Epithelial cell of proximal tubule (primary cell): ENCODE results near the gene CYP24A1. TPM values are rescaled to one million over a fixed set of nuclear protein-coding genes. Genes with fewer than 3 reads are reported as not detected.

Source experiments
- DNase-seq: peaks from one replicate; pipeline ENCODE4 v3.0.0-alpha.2; 2011; ENCODE audit warnings: low read depth
- H3K4me3 ChIP-seq: 2 replicates; pipeline ENCODE4 v1.5.1; 2011; ENCODE audit warnings: low read depth, mild to moderate bottlenecking, low read length
- CTCF ChIP-seq: conservative IDR thresholded peaks from 2 replicates; pipeline ENCODE4 v1.5.1; 2012; ENCODE audit warnings: low read depth, mild to moderate bottlenecking, low read length
- total RNA-seq: library from RNA; depleted of rRNA; stranded (reverse); fragments of >200 nt; gene quantifications from 2 replicates; pipeline ENCODE4 v1.2.3, GENCODE V29; 2015

The CYP24A1 gene
- total RNA-seq, 1 donor from 2014 or later: 1.5 TPM

DNA sequence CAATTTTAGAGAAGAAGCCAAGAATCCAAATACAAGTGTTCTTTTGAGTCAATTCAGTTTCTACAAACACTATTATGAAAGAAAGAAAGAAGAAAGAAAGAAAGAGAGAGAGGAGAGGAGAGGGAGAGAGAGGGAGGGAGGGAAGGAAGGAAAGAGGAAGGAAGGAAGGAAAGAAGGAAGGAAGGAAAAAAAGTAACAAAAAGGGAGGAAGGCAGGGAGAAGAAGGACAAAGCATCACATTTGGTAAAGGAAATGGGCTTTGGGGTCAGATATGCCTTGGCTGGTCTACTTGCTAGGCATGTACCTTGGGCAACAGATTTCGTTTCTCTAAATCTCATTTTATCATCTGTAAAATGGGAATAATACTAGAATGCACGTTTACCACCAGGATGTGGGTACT lies 54.0 kb downstream of the CYP24A1 start:
- no peak for DNase-seq
- no peak overlapping the region for H3K4me3 ChIP-seq
- no peak for TF ChIP-seq CTCF

DNA sequence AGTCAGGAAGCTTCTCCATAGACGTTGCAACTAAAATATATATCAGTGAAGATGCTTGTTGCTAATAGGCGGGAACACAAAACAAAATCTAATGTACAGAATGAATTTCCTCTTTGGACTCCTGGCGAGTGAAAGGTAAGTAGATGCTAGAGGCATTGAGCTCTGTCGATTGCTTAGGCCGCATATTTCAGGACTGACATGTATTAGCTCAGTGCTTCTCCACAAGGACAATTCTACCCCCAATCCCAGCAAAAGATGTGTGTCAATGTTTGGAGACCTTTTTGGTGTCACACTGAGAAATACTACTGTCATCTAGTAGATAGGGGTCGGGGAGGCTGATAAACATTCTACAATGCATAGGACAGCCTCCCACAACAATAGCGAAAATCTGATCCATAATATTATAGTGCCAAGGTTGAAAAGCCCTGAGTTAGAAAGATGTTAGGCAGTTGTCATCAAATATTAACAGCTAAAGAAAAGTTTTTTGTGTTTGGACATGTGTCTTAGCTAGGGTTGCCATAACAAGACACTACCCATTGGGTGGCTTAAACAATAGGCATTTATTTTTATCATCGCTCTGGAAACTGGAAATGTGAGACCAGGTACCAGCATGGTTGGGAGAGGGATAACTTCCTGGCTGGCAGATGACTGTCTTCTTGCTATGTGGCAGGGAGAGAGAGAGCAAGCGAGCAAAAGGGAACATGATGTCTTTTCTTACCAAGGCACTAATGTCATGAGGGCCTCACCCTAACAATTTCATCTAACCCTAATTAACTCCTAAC lies 55.4 kb downstream of the CYP24A1 start:
- TF ChIP-seq CTCF: no peak
- DNase-seq: no peak
- no peak overlapping the region for H3K4me3 ChIP-seq

DNA sequence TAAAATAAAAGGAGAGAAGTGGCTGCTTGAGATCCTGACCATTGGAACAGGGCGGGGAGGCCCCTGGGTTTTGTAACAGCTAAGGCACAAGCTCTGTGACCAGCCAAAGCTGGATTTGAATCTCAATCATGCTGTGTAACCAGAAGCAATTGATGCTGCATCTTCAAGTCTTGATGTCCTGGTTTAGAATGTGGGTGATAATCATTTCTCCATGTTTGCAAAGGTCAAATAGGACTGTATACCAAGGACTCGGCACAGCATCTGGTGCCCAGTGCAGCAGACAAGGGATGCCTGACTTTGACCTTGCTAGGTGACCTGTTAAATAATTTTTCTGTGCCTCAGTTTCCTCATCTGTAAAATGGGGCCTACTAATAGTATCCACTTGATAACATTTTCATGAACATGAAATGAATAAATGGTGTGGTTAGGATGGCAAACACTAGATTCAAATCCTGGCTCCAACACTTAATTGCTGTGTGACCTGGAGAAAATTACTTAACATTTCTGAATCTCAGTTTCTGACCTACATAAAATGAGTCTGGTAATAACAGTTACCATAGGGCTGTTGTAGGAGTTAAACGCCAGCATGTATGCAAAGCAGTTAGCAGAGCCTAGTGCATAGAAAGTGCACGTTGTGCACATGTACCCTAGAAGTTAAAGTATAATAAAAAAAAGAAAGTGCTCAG lies 57.1 kb downstream of the CYP24A1 start:
- no peak for DNase-seq
- TF ChIP-seq CTCF: no peak
- H3K4me3 ChIP-seq: no peak overlapping the region

- H3K4me3 ChIP-seq: no peak overlapping the region
- no peak for DNase-seq
- no peak for TF ChIP-seq CTCF
Observed at GRCh38 chr20:54115172-54115854, 58.5 kb downstream of the CYP24A1 start.

GRCh38 chr20:54114109-54114508 lies 59.7 kb downstream of the CYP24A1 start:
- TF ChIP-seq CTCF: no peak
- no peak overlapping the region for H3K4me3 ChIP-seq
- DNase-seq: no peak

- DNase-seq: no peak
- H3K4me3 ChIP-seq: no peak overlapping the region
- no peak for TF ChIP-seq CTCF
Observed at GRCh38 chr20:54113566-54113965, 60.2 kb downstream of the CYP24A1 start.
